GM12878 (cell line): Measurements from ENCODE around the gene GALNT9.

Experiments
- CREB1 ChIP-seq: IDR thresholded peaks from 2 replicates; pipeline ENCODE4 v1.6.1; 2012; ENCODE audit warnings: low read depth, mild to moderate bottlenecking, inconsistent platforms
- EZH2 ChIP-seq: IDR thresholded peaks from 2 replicates; pipeline ENCODE4 v1.6.1; 2012; ENCODE audit warnings: low read depth, mild to moderate bottlenecking, control low read depth, inconsistent platforms, low read length, borderline replicate concordance; ENCODE audit not compliant: control insufficient read depth
- RAD51 ChIP-seq: fragments of 450-650 bp; IDR thresholded peaks from 2 replicates; pipeline ENCODE4 v1.6.1; 2016; ENCODE audit warnings: moderate library complexity, mild to moderate bottlenecking, inconsistent platforms
- RBBP5 ChIP-seq: fragments of 200-600 bp; sonication (generic); conservative IDR thresholded peaks from 2 replicates; pipeline ENCODE4 v1.6.1; 2016
- RCOR1 ChIP-seq: conservative IDR thresholded peaks from 2 replicates; pipeline ENCODE4 v1.6.1; 2012; ENCODE audit warnings: low read depth, low read length, improper control_type of control experiment
- SREBF1 ChIP-seq: IDR thresholded peaks from 2 replicates; pipeline ENCODE4 v1.6.1; 2012; ENCODE audit warnings: mild to moderate bottlenecking, low read length
- SRF ChIP-seq, 2 experiments: IDR thresholded peaks; 2 replicates each; pipeline ENCODE4 v1.6.1; 2011; ENCODE audit warnings: low read depth in 2 of 2, low read length in 2 of 2, mild to moderate bottlenecking in 1 of 2, moderate library complexity in 1 of 2
- TBL1XR1 ChIP-seq: IDR thresholded peaks from 2 replicates; pipeline ENCODE4 v1.6.1; 2012; ENCODE audit warnings: low read depth, low read length, improper control_type of control experiment
- TF ChIP-seq, protein P1 (sequence below): fragments of 450-650 bp; IDR thresholded peaks from 2 replicates; pipeline ENCODE4 v1.6.1; 2017; ENCODE audit warnings: mild to moderate bottlenecking, low read depth, inconsistent platforms; ENCODE audit not compliant: poor library complexity, severe bottlenecking
- TF ChIP-seq, protein P2 (sequence below): fragments of 450-650 bp; IDR thresholded peaks from 2 replicates; pipeline ENCODE4 v1.6.1; 2016; ENCODE audit warnings: mild to moderate bottlenecking, moderate library complexity, borderline replicate concordance

DNA sequence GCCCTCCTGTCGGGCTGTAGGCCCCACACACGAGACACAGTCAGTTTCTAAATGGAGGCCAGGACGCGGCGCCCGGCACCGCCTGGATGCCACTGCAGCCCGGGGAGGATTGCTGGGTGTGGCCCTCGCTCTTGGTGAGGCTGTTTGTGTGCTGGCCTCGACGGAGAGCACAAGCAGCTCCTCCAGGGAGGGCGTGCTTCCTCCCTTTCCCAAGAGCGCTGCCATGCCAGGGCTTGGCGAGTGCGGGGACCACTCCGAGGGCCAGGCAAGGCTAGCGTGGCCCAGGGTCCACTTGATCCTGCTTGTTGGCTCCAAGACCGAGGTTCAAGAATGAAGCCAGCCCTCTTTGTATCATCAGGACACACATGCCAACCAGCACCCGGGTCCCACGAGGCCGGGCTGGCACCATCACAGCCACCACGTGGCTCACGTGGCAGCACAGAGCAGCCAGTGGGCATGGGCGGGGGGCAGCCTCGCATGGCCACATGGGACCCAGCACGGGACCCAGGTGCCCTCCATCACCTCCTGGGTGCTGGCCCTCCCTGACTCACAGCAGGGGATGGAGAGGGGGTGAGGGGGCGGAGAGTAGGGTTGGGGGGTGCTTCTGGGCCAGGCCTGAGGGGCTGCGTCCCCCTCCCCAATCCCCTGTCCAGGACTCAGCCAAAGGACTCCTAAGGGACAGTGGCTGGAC lies 113.9 kb downstream of the GALNT9 start:
- no peak for TF ChIP-seq RCOR1
- no peak for TF ChIP-seq SRF (IDR thresholded peaks at IDR 0.05; ENCODE audit: low read depth in 2 of 2, low read length in 2 of 2)
- TF ChIP-seq EZH2: no peak
- TF ChIP-seq CREB1: no peak
- TF ChIP-seq RAD51: no peak
- TF ChIP-seq, protein P1, sequence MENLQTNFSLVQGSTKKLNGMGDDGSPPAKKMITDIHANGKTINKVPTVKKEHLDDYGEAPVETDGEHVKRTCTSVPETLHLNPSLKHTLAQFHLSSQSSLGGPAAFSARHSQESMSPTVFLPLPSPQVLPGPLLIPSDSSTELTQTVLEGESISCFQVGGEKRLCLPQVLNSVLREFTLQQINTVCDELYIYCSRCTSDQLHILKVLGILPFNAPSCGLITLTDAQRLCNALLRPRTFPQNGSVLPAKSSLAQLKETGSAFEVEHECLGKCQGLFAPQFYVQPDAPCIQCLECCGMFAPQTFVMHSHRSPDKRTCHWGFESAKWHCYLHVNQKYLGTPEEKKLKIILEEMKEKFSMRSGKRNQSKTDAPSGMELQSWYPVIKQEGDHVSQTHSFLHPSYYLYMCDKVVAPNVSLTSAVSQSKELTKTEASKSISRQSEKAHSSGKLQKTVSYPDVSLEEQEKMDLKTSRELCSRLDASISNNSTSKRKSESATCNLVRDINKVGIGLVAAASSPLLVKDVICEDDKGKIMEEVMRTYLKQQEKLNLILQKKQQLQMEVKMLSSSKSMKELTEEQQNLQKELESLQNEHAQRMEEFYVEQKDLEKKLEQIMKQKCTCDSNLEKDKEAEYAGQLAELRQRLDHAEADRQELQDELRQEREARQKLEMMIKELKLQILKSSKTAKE: no peak
- TF ChIP-seq, protein P2, sequence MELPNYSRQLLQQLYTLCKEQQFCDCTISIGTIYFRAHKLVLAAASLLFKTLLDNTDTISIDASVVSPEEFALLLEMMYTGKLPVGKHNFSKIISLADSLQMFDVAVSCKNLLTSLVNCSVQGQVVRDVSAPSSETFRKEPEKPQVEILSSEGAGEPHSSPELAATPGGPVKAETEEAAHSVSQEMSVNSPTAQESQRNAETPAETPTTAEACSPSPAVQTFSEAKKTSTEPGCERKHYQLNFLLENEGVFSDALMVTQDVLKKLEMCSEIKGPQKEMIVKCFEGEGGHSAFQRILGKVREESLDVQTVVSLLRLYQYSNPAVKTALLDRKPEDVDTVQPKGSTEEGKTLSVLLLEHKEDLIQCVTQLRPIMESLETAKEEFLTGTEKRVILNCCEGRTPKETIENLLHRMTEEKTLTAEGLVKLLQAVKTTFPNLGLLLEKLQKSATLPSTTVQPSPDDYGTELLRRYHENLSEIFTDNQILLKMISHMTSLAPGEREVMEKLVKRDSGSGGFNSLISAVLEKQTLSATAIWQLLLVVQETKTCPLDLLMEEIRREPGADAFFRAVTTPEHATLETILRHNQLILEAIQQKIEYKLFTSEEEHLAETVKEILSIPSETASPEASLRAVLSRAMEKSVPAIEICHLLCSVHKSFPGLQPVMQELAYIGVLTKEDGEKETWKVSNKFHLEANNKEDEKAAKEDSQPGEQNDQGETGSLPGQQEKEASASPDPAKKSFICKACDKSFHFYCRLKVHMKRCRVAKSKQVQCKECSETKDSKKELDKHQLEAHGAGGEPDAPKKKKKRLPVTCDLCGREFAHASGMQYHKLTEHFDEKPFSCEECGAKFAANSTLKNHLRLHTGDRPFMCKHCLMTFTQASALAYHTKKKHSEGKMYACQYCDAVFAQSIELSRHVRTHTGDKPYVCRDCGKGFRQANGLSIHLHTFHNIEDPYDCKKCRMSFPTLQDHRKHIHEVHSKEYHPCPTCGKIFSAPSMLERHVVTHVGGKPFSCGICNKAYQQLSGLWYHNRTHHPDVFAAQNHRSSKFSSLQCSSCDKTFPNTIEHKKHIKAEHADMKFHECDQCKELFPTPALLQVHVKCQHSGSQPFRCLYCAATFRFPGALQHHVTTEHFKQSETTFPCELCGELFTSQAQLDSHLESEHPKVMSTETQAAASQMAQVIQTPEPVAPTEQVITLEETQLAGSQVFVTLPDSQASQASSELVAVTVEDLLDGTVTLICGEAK: no peak
- TF ChIP-seq TBL1XR1: no peak
- TF ChIP-seq RBBP5: no peak
- TF ChIP-seq SREBF1: no peak
